Large intestine (tissue), 3 donors: ENCODE measurements around the gene NPEPL1. TPM values are rescaled to one million over a fixed set of nuclear protein-coding genes. Genes with fewer than 3 reads are reported as not detected.

Experiments
- DNase-seq, 2 donors: peaks; one replicate each; pipeline versions ENCODE4 v3.0.0 to v3.0.0-alpha.2; 2013
- H3K27ac ChIP-seq: one replicate; pipeline ENCODE4 v1.5.1; 2013; ENCODE audit warnings: low read length
- H3K27me3 ChIP-seq: 2 replicates; pipeline ENCODE4 v1.6.1; 2013; ENCODE audit warnings: low read length; ENCODE audit not compliant: control insufficient read depth, insufficient read depth
- H3K36me3 ChIP-seq: 2 replicates; pipeline ENCODE4 v1.6.1; 2013; ENCODE audit warnings: low read length; ENCODE audit not compliant: control insufficient read depth, insufficient read depth
- H3K4me1 ChIP-seq: one replicate; pipeline ENCODE4 v1.6.1; 2013; ENCODE audit warnings: low read length; ENCODE audit not compliant: control insufficient read depth, insufficient read depth
- H3K4me3 ChIP-seq: one replicate; pipeline ENCODE4 v1.5.1; 2013; ENCODE audit warnings: low read length
- H3K9me3 ChIP-seq: one replicate; pipeline ENCODE4 v1.6.1; 2013; ENCODE audit warnings: mild to moderate bottlenecking, low read depth, low read length, moderate library complexity; ENCODE audit not compliant: control insufficient read depth
- WGBS: methylation state at CpG from one replicate; pipeline ENCODE4 v1.1.5; 2013; ENCODE audit warnings: low lambda C conversion rate; ENCODE audit not compliant: insufficient coverage; 5-methylcytosine and 5-hydroxymethylcytosine counted together
- polyA plus RNA-seq: library from polyadenylated mRNA; unstranded; fragments of 120-200 nt; gene quantifications from one replicate; pipeline ENCODE4 v1.2.1, GENCODE V29; 2013

NPEPL1 gene
- polyA plus RNA-seq, 1 donor, result 35.1 TPM

- Histone ChIP-seq H3K27ac (no peak overlapping the region), H3K4me3 (no peak overlapping the region), H3K4me1 (no peaks in the 10 kb centered on the region), H3K36me3 (no peaks in the 10 kb centered on the region), H3K27me3 (peaks cover 20% of the 10 kb centered on the region), H3K9me3 (no peaks in the 10 kb centered on the region)
- no peak for DNase-seq
- WGBS, result no CpG with 5 or more reads among the region's 3 CpGs
These were observed 68.3 kb downstream of the NPEPL1 start for GRCh38 chr20:58760856-58761255.

GRCh38 chr20:58762120-58762519 is 69.5 kb downstream of the NPEPL1 start:
- H3K4me3 ChIP-seq, result no peak overlapping the region
- no peaks in the 10 kb centered on the region for H3K36me3 ChIP-seq
- no peaks in the 10 kb centered on the region for H3K4me1 ChIP-seq
- peaks cover 12% of the 10 kb centered on the region for H3K27me3 ChIP-seq
- H3K27ac ChIP-seq, result no peak overlapping the region
- DNase-seq, result no peak
- H3K9me3 ChIP-seq, result no peaks in the 10 kb centered on the region
- no CpG with 5 or more reads among the region's 4 CpGs for WGBS

GRCh38 chr20:58763076-58763475 is 70.5 kb downstream of the NPEPL1 start:
- DNase-seq, result no peak
- Histone ChIP-seq H3K4me3 (no peak overlapping the region), H3K27ac (no peak overlapping the region), H3K27me3 (peaks cover 12% of the 10 kb centered on the region), H3K36me3 (no peaks in the 10 kb centered on the region), H3K9me3 (no peaks in the 10 kb centered on the region), H3K4me1 (no peaks in the 10 kb centered on the region)
- no CpG with 5 or more reads among the region's 7 CpGs for WGBS

Other genes with a start within 250 kb of the NPEPL1 start
- gene APCDD1L, start 177.4 kb upstream of the NPEPL1 start, polyA plus RNA-seq, result 0.09 TPM
- 80.6 TPM for gene STX16, start 41.5 kb upstream of the NPEPL1 start, polyA plus RNA-seq
- gene GNAS-AS1, start 158.1 kb downstream of the NPEPL1 start, polyA plus RNA-seq, result 0.40 TPM
- gene GNAS, start 159.9 kb downstream of the NPEPL1 start, polyA plus RNA-seq, result 930 TPM